Measurements from ENCODE around the gene STAP2. TPM values are rescaled to one million over a fixed set of nuclear protein-coding genes. Genes with fewer than 3 reads are reported as not detected.

STAP2 gene
- total and polyA plus RNA-seq, 2 donors (not counting 3 experiments of a cell fraction or from before 2014, with no cell fraction given), result 12.2 to 21.7 TPM

DNA sequence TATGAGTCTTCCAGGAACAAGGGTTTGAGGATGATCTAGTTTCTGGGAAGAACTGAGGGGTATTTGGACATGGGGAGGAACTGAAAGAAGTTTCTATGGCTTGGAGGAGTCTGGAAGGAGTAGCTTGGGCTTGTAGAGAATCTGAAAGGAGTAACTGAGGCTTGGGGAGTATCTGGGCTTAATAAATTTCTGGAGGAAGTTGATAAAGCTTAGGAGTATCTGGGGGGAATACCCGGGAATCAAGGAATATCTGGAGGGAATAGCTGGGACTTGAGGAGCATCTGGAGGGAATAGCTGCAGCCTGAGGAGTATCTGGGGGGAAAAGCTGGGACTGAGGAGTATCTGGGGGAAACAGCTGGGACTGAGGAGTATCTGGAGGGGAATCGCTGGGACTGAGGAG lies 18.2 kb downstream of the STAP2 start:
- H3K9me1 ChIP-seq (replicated peaks; ENCODE audit: control insufficient read depth, extremely low read depth, insufficient read depth, low read length), result no peaks in the 10 kb centered on the region
- dilution Hi-C loops (cut with MboI; ENCODE audit: extremely low pct_ligation_motif_present, low sequenced_read_pairs), result no loop called here
- ChIA-PET POLR2A (interaction anchor here (1.1 kb wide), 1 partner anchor 22 kb away, joined by 3 read pairs; no protein-coding TSS in a partner anchor), CTCF (interaction anchor here (1.3 to 2.4 kb wide), 4 partner anchors 11 to 32 kb away, joined by 5 to 9 read pairs (median 5); partner anchors contain the start of gene MPND)
- intact Hi-C loops (cut with micrococcal nuclease), result no loop called here
- H3K4me3 ChIP-seq (replicated peaks in 1 of 3; ENCODE audit: insufficient read depth in 1 of 3, low read depth in 1 of 3, low read length in 3 of 3), result no peak overlapping the region
- FAIRE-seq (no peak), DNase-seq (ENCODE audit: low read depth, low spot score) (no peak)
- H3K4me1 ChIP-seq (ENCODE audit: control insufficient read depth, extremely low read depth, insufficient read depth, low read length), result no peaks in the 10 kb centered on the region
- TF ChIP-seq POLR2A (IDR thresholded peaks at IDR 0.05; ENCODE audit: low read depth, low read length), result no peak
- TF ChIP-seq GATA2 (IDR thresholded peaks at IDR 0.05; ENCODE audit: insufficient read depth, insufficient read length, low read depth, low read length), result no peak
- no peak for TF ChIP-seq FOS (IDR thresholded peaks at IDR 0.05; ENCODE audit: borderline replicate concordance, insufficient read depth, low read length)
- no peak for TF ChIP-seq CTCF (IDR thresholded peaks at IDR 0.05; ENCODE audit: extremely low read depth in 1 of 2, insufficient read depth in 1 of 2, low read depth in 1 of 2, low read length in 2 of 2)
- no peak for TF ChIP-seq EZH2 (IDR thresholded peaks at IDR 0.05; ENCODE audit: borderline replicate concordance, low read depth, low read length, severe bottlenecking)
- no peak for TF ChIP-seq MAX (IDR thresholded peaks at IDR 0.05; ENCODE audit: insufficient read depth, insufficient read length)
- TF ChIP-seq JUN (IDR thresholded peaks at IDR 0.05; ENCODE audit: borderline replicate concordance, insufficient read depth, insufficient read length, low read depth), result no peak
- no peak for TF ChIP-seq POLR2AphosphoS5 (IDR thresholded peaks at IDR 0.05; ENCODE audit: insufficient read depth, low read depth, low read length)
- TF ChIP-seq MYC (IDR thresholded peaks at IDR 0.05; ENCODE audit: low read depth, low read length), result no peak
- no TSS peak for BruUV-seq (replicated peaks)
- H4K20me1 ChIP-seq (replicated peaks; ENCODE audit: control insufficient read depth, extremely low read depth, insufficient read depth, low read length), result no peaks in the 10 kb centered on the region
- H2AFZ ChIP-seq (ENCODE audit: low read depth, low read length), result no peak overlapping the region
- no peak overlapping the region for H3K27ac ChIP-seq (ENCODE audit: insufficient read depth, low read depth, low read length)
- H3K79me2 ChIP-seq (ENCODE audit: control insufficient read depth, insufficient read depth, low read length), result no peaks in the 10 kb centered on the region
- H3K4me2 ChIP-seq (ENCODE audit: insufficient read depth, low read length), result no peak overlapping the region
- H3K9me3 ChIP-seq (replicated peaks; ENCODE audit: control insufficient read depth, insufficient read depth, low read length), result no peaks in the 10 kb centered on the region
- no peak overlapping the region for H3K9ac ChIP-seq (replicated peaks; ENCODE audit: extremely low read depth, insufficient read depth, low read length)
- no peaks in the 10 kb centered on the region for H3K27me3 ChIP-seq (ENCODE audit: control insufficient read depth in 2 of 2, insufficient read depth in 2 of 2, low read length in 2 of 2)
- H3K36me3 ChIP-seq (ENCODE audit: control insufficient read depth in 2 of 2, extremely low read depth in 1 of 2, insufficient read depth in 2 of 2, low read length in 2 of 2), result peaks cover 0 to 2% of the 10 kb centered on the region in 2 experiments
